Activated T-cell treated with anti-CD3 and anti-CD28 coated beads, Interleukin-2, amount 50 U/mL, for 4 hours (primary cell): ENCODE measurements around the gene TSPAN4. TPM values are rescaled to one million over a fixed set of nuclear protein-coding genes. Genes with fewer than 3 reads are reported as not detected.

Experiments used
- ATAC-seq, 2 donors: fragments of 200-7000 bp; cut with Tn5 transposase; one replicate each; pipeline ENCODE4 v1.10.0; 2021
- DNase-seq: peaks from one replicate; pipeline ENCODE4 v3.0.0-alpha.2; 2020
- H3K27me3 Mint-ChIP-seq: one replicate; pipeline ENCODE4 v1.8.0; 2021; ENCODE audit warnings: low read depth, mixed read lengths
- H3K36me3 Mint-ChIP-seq: one replicate; pipeline ENCODE4 v1.8.0; 2022; ENCODE audit warnings: mixed read lengths; ENCODE audit not compliant: insufficient read depth
- H3K4me1 Mint-ChIP-seq: one replicate; pipeline ENCODE4 v1.8.0; 2021; ENCODE audit warnings: low read depth, mixed read lengths
- H3K4me3 Mint-ChIP-seq: one replicate; pipeline ENCODE4 v1.8.0; 2021; ENCODE audit warnings: mild to moderate bottlenecking, moderate library complexity, mixed read lengths
- H3K9me3 Mint-ChIP-seq: one replicate; pipeline ENCODE4 v1.8.0; 2021; ENCODE audit warnings: mixed read lengths
- total RNA-seq, 3 donors: library from RNA; stranded (reverse); gene quantifications; one replicate each; pipeline ENCODE4 v1.2.1, GENCODE V29; 2021

The TSPAN4 gene
- total RNA-seq, 3 donors from 2014 or later = 4.6 to 6.0 (median 5.7) TPM

- Mint-ChIP-seq H3K27me3 (no peaks in the 10 kb centered on the region), H3K4me3 (peak overlapping the region; percentile 91), H3K9me3 (no peaks in the 10 kb centered on the region), H3K4me1 (peaks cover 18% of the 10 kb centered on the region), H3K36me3 (peaks cover 2% of the 10 kb centered on the region)
- DNase-seq = no peak
- ATAC-seq = no peak
Observed at GRCh38 chr11:909406-909805, 66.8 kb downstream of the TSPAN4 start.

GRCh38 chr11:910044-910588 lies 67.5 kb downstream of the TSPAN4 start:
- Mint-ChIP-seq H3K4me1 (peaks cover 18% of the 10 kb centered on the region), H3K4me3 (peak overlapping the region; percentile 91), H3K27me3 (no peaks in the 10 kb centered on the region), H3K36me3 (peaks cover 2% of the 10 kb centered on the region), H3K9me3 (no peaks in the 10 kb centered on the region)
- ATAC-seq = peak in 1 of 2 donors; percentile 0
- peak; percentile 54 for DNase-seq

- peak; percentile 75 for DNase-seq
- H3K9me3 Mint-ChIP-seq = no peaks in the 10 kb centered on the region
- no peaks in the 10 kb centered on the region for H3K27me3 Mint-ChIP-seq
- peaks cover 18% of the 10 kb centered on the region for H3K4me1 Mint-ChIP-seq
- H3K36me3 Mint-ChIP-seq = peaks cover 1% of the 10 kb centered on the region
- ATAC-seq = peak; percentile 97
- peak within 1 kb of the TSS; percentile 92 for H3K4me3 Mint-ChIP-seq
Observed at GRCh38 chr11:910589-911030, 68.0 kb downstream of the TSPAN4 start, which contains the start of gene CHID1. Gene CHID1, minus strand, starts transcription at chr11:910810. Its CDS starts 5,994 bp downstream, at chr11:904816.

GRCh38 chr11:911031-911889 lies 68.6 kb downstream of the TSPAN4 start:
- H3K27me3 Mint-ChIP-seq = no peaks in the 10 kb centered on the region
- H3K4me3 Mint-ChIP-seq = peak overlapping the region; percentile 92
- peak; percentile 40 to 41 for ATAC-seq
- no peaks in the 10 kb centered on the region for H3K36me3 Mint-ChIP-seq
- H3K9me3 Mint-ChIP-seq = no peaks in the 10 kb centered on the region
- peak; percentile 31 for DNase-seq
- peaks cover 18% of the 10 kb centered on the region for H3K4me1 Mint-ChIP-seq

- Mint-ChIP-seq H3K27me3 (no peaks in the 10 kb centered on the region), H3K36me3 (no peaks in the 10 kb centered on the region), H3K4me3 (peak overlapping the region; percentile 92), H3K4me1 (peaks cover 18% of the 10 kb centered on the region), H3K9me3 (no peaks in the 10 kb centered on the region)
- no peak for ATAC-seq
- DNase-seq = no peak
Observed at GRCh38 chr11:911890-912219, 69.2 kb downstream of the TSPAN4 start.

- H3K36me3 Mint-ChIP-seq = no peaks in the 10 kb centered on the region
- peak overlapping the region; percentile 92 for H3K4me3 Mint-ChIP-seq
- no peak for ATAC-seq
- H3K9me3 Mint-ChIP-seq = no peaks in the 10 kb centered on the region
- peaks cover 18% of the 10 kb centered on the region for H3K4me1 Mint-ChIP-seq
- no peak for DNase-seq
- no peaks in the 10 kb centered on the region for H3K27me3 Mint-ChIP-seq
Observed at GRCh38 chr11:912266-912665, 69.6 kb downstream of the TSPAN4 start.

- no peak for ATAC-seq
- no peaks in the 10 kb centered on the region for H3K36me3 Mint-ChIP-seq
- no peaks in the 10 kb centered on the region for H3K9me3 Mint-ChIP-seq
- H3K4me1 Mint-ChIP-seq = peaks cover 16% of the 10 kb centered on the region
- H3K27me3 Mint-ChIP-seq = no peaks in the 10 kb centered on the region
- no peak overlapping the region for H3K4me3 Mint-ChIP-seq
- DNase-seq = no peak
Observed at GRCh38 chr11:913043-913442, 70.4 kb downstream of the TSPAN4 start.

GRCh38 chr11:914204-914603 lies 71.6 kb downstream of the TSPAN4 start:
- Mint-ChIP-seq H3K4me3 (no peak overlapping the region), H3K36me3 (no peaks in the 10 kb centered on the region), H3K27me3 (no peaks in the 10 kb centered on the region), H3K4me1 (peaks cover 9% of the 10 kb centered on the region), H3K9me3 (no peaks in the 10 kb centered on the region)
- no peak for DNase-seq
- no peak for ATAC-seq

- DNase-seq (no peak), ATAC-seq (no peak)
- H3K9me3 Mint-ChIP-seq = no peaks in the 10 kb centered on the region
- peaks cover 6% of the 10 kb centered on the region for H3K4me1 Mint-ChIP-seq
- H3K36me3 Mint-ChIP-seq = no peaks in the 10 kb centered on the region
- H3K27me3 Mint-ChIP-seq = no peaks in the 10 kb centered on the region
- H3K4me3 Mint-ChIP-seq = no peak overlapping the region
Observed at GRCh38 chr11:914747-915501, 72.3 kb downstream of the TSPAN4 start.

Other genes with a start within 250 kb of the TSPAN4 start
- 10 to 100 TPM; 16.3 to 26.7 (median 17.7) TPM for gene IRF7, start 226.9 kb upstream of the TSPAN4 start, total RNA-seq
- gene CDHR5, start 217.9 kb upstream of the TSPAN4 start, total RNA-seq = not detected
- not detected for gene SCT, start 215.7 kb upstream of the TSPAN4 start, total RNA-seq
- gene DRD4, start 205.6 kb upstream of the TSPAN4 start, total RNA-seq = under 1 TPM in 2 of 3 donors, not detected in 1; 0.13 to 0.28 TPM
- 10 to 100 TPM; 53.1 to 59.6 (median 54.5) TPM for gene DEAF1, start 147.6 kb upstream of the TSPAN4 start, total RNA-seq
- 1 to 10 TPM; 6.8 to 7.5 (median 7.0) TPM for gene TMEM80, start 147.0 kb upstream of the TSPAN4 start, total RNA-seq
- gene EPS8L2, start 136.6 kb upstream of the TSPAN4 start, total RNA-seq = 10 to 100 TPM in 1 of 3 donors, 1 to 10 TPM in 2; 5.2 to 13.0 (median 7.0) TPM
- 100 to 1,000 TPM; 281 to 316 (median 313) TPM for gene TALDO1, start 95.4 kb upstream of the TSPAN4 start, total RNA-seq
- 10 to 100 TPM; 48.3 to 49.8 (median 49.7) TPM for gene GATD1, start 65.4 kb upstream of the TSPAN4 start, total RNA-seq
- 1 to 10 TPM; 1.6 to 1.8 (median 1.7) TPM for gene CEND1, start 52.8 kb upstream of the TSPAN4 start, total RNA-seq
- 100 to 1,000 TPM; 156 to 166 (median 161) TPM for gene SLC25A22, start 44.6 kb upstream of the TSPAN4 start, total RNA-seq
- gene PIDD1, start 37.6 kb upstream of the TSPAN4 start, total RNA-seq = 10 to 100 TPM; 12.6 to 18.4 (median 17.5) TPM
- gene RPLP2, start 32.9 kb upstream of the TSPAN4 start, total RNA-seq = 1,000 to 10,000 TPM; 3,528 to 3,995 (median 3,711) TPM
- gene PNPLA2, start 23.9 kb upstream of the TSPAN4 start, total RNA-seq = 10 to 100 TPM; 55.5 to 62.4 (median 60.2) TPM
- under 1 TPM; 0.18 to 0.30 (median 0.28) TPM for gene CRACR2B, start 14.9 kb upstream of the TSPAN4 start, total RNA-seq
- gene CD151, start 9.9 kb upstream of the TSPAN4 start, total RNA-seq = 10 to 100 TPM; 33.5 to 39.2 (median 35.6) TPM
- 100 to 1,000 TPM; 167 to 183 (median 174) TPM for gene POLR2L, start 323 bp upstream of the TSPAN4 start, total RNA-seq
- 100 to 1,000 TPM; 102 to 115 (median 104) TPM for gene CHID1, start 68.0 kb downstream of the TSPAN4 start, total RNA-seq
- gene AP2A2, start 83.0 kb downstream of the TSPAN4 start, total RNA-seq = 10 to 100 TPM; 30.4 to 41.7 (median 38.0) TPM
- under 1 TPM in 1 of 3 donors, not detected in 2; 0.30 TPM for gene MUC6, start 193.9 kb downstream of the TSPAN4 start, total RNA-seq
- gene MUC2, start 232.0 kb downstream of the TSPAN4 start, total RNA-seq = under 1 TPM; 0.08 to 0.30 (median 0.24) TPM